Aorta (tissue), 5 donors: ENCODE results near the gene SBK3. TPM values are rescaled to one million over a fixed set of nuclear protein-coding genes. Genes with fewer than 3 reads are reported as not detected.
"Not testable (repeated sequence)": the region's sequence is repeated elsewhere in the genome, so short reads cannot be mapped to it uniquely, and the experiment has no call there.

Source experiments
- ATAC-seq: fragments of 200-7000 bp; cut with Tn5 transposase; one replicate; pipeline ENCODE4 v1.9.1; 2022; ENCODE audit warnings: moderate library complexity; ENCODE audit not compliant: low FRiP score
- DNase-seq, 2 donors: peaks; one replicate each; pipeline ENCODE4 v3.0.0-alpha.2; 2020
- H3K27ac ChIP-seq, 2 donors: one replicate each; pipeline ENCODE4 v1.5.1; 2013; ENCODE audit warnings: low read length in 2 of 2, mild to moderate bottlenecking in 2 of 2, moderate library complexity in 2 of 2, control low read depth in 1 of 2, inconsistent platforms in 1 of 2, low read depth in 1 of 2
- H3K27me3 ChIP-seq, 2 donors: one replicate each; pipeline ENCODE4 v1.6.1; 2013; ENCODE audit warnings: control low read depth in 1 of 2, low read length in 1 of 2, mild to moderate bottlenecking in 1 of 2, moderate library complexity in 1 of 2; ENCODE audit not compliant: insufficient read depth in 2 of 2, control insufficient read depth in 1 of 2
- H3K36me3 ChIP-seq, 2 donors: one replicate each; pipeline ENCODE4 v1.6.1; 2013; ENCODE audit warnings: control low read depth in 1 of 2, low read length in 1 of 2, mild to moderate bottlenecking in 1 of 2; ENCODE audit not compliant: insufficient read depth in 2 of 2, control insufficient read depth in 1 of 2
- H3K4me1 ChIP-seq, 2 donors: one replicate each; pipeline ENCODE4 v1.6.1; 2013; ENCODE audit warnings: low read length in 2 of 2, control low read depth in 1 of 2, mild to moderate bottlenecking in 1 of 2, moderate library complexity in 1 of 2; ENCODE audit not compliant: insufficient read depth in 2 of 2, control insufficient read depth in 1 of 2
- H3K4me3 ChIP-seq, 2 donors: one replicate each; pipeline ENCODE4 v1.5.1; 2013; ENCODE audit warnings: low read length in 2 of 2, control low read depth in 1 of 2, mild to moderate bottlenecking in 1 of 2
- H3K9me3 ChIP-seq: one replicate; pipeline ENCODE4 v1.6.1; 2013; ENCODE audit warnings: mild to moderate bottlenecking, low read length; ENCODE audit not compliant: control insufficient read depth
- WGBS, 2 donors: extraction: QIAGEN DNeasy Blood & Tissue Kit; methylation state at CpG; one replicate each; pipeline ENCODE4 v1.1.7; 2013; 5-methylcytosine and 5-hydroxymethylcytosine counted together
- intact Hi-C, 2 donors: fragments of 100-400 bp; cut with DNase I; formaldehyde crosslinking; loops; one replicate each; pipeline versions ENCODE4 v1.14.2 to v1.15.0; 2022
- polyA plus RNA-seq, 2 donors: library from polyadenylated mRNA; stranded (reverse); fragments of 200-250 nt; gene quantifications; one replicate each; pipeline ENCODE4 v1.2.3, GENCODE V29; 2013
- total RNA-seq, 2 donors: library from RNA; stranded (reverse); fragmentation: NEBNext Ultra II Directional; extraction: Animal tissue kit (Norgen Biotek cat#: 25700); gene quantifications; one replicate each; pipeline ENCODE4 v1.2.1, GENCODE V29; 2021
- donor health status: healthy with polysubstance abuse.
- donor health status: Bipolar disorder and iron deficiency.
- donor health status: DM: no; HTN: no; CAD: no.
- donor health status: DM: no; HTN: no; CAD: no.
- donor health status: DM: yes; HTN: yes; CAD: no.

SBK3 gene
- total and polyA plus RNA-seq, 4 donors: 0.48 TPM; not detected in 3

DNA sequence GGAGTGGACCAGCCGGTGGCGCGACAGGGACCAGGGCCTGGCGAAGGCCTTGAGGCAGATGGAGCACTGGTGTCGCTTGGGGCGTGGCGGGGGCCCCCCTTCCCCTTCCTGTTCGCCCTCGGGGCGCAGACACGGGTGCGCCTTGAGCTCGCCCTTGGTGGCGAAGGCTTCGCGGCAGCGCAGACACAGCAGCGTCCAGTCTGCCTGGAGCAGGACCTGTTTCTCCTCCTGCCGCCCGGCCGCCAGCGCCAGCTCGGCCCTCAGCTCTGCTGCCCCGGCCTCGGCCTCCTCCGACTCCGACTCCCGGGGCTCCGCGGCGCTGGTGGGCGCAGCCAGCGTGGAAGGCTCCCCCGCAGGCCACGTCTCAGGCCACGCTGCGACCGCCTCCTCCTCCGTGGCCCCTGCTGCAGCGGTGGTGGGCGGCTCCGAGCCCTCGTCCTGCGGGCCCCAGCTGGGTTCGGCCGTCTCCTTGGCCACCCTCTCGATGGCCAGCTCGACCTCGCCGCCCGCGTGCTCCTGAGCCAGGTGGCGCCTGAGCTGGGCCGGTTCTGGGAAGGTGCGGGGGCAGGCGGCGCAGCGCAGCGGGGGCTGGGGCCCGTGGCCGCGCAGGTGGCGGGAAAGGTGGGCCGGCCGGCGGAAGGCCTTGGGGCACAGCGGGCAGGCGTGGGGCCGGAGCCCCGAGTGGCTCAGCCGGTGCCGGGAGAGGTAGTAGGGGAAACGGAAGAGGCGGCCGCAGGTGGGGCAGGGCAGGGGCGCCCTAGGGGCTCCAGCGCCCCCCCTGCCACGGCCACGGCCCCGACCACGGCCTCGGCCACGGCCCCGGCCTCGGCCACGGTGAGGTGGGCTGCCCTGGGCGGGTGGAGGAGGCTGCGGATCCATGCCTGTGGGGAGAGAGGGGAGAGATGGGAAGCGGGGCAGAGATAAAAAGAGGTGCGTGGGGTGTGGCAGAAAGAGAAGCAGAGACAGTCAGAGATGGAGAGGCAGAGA, 33.7 kb upstream of the SBK3 start:
- DNase-seq (no peak), ATAC-seq (no peak)
- H3K27ac ChIP-seq: no peak overlapping the region
- peaks cover 0 to 2% of the 10 kb centered on the region in 2 donors for H3K36me3 ChIP-seq
- H3K27me3 ChIP-seq: no peaks in the 10 kb centered on the region
- intact Hi-C loops: no loop called here
- no peaks in the 10 kb centered on the region for H3K9me3 ChIP-seq
- no peak overlapping the region for H3K4me3 ChIP-seq
- 95 to 97% methylated on average over 75 to 90 of the region's 90 CpGs for WGBS, 2 donors
- H3K4me1 ChIP-seq: no peaks in the 10 kb centered on the region

DNA sequence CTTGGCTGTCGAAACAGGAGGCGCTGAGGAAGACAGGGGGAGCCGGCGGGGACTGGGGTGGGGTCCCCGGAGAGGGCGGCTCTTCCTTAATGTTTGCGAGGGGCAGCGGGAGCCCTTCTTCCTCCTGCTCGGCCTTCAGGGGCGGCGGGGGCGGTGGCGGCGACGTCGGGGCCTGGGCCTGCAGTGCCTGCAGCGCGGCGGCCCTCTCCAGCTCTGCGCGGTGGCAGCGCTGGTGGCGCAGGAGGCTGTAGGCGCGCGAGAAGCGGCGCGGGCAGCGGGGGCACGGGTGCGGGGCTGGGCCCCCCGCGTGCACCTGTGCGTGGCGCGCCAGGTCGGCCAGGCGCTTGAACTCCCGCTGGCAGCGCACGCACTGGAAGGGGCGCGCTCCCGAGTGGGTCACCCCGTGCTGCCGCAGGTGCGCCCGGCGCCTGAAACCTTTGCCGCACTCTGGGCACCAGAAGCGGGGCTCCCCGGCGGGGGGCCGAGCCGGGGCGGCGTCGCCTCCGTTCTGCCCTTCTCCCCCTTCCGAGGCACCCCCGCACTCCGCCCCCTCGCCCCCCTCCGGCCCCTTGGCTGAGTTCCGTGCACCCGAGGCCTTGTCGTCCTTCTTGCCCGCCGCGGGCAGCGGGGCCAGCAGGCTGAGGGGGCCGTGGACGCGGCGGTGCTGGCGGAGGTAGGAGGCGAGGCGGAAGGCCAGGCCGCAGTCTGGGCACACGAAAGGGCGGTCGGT, 32.9 kb upstream of the SBK3 start:
- intact Hi-C loops: no loop called here
- DNase-seq (no peak), ATAC-seq (no peak)
- H3K27ac ChIP-seq: no peak overlapping the region
- H3K9me3 ChIP-seq: no peaks in the 10 kb centered on the region
- peaks cover 0 to 2% of the 10 kb centered on the region in 2 donors for H3K36me3 ChIP-seq
- H3K27me3 ChIP-seq: no peaks in the 10 kb centered on the region
- no peak overlapping the region for H3K4me3 ChIP-seq
- no peaks in the 10 kb centered on the region for H3K4me1 ChIP-seq
- 96% methylated on average over 69 to 83 of the region's 83 CpGs for WGBS, 2 donors

DNA sequence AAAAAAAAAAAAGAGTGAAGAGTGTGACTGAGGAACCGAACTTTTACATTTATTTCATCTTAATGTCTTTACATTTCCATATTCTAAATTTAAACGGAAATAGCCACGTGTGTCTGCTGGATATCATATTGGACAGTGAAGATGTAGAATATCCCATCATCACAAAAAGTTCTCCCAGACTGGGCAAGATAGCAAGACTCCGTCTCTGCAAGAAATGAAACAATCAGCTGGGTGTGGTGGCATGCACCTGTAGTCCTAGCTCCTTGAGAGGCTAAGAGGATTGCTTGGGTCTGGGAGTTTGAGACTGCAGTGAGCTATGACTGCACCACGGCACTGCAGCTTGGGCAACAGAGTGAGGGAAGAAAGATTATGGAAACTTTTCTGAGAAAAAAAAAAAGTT, 31.4 kb upstream of the SBK3 start:
- intact Hi-C loops: no loop called here
- no peaks in the 10 kb centered on the region for H3K9me3 ChIP-seq
- H3K4me3 ChIP-seq: no peak overlapping the region
- no peaks in the 10 kb centered on the region for H3K27me3 ChIP-seq
- DNase-seq (no peak), ATAC-seq (no peak)
- 87 to 91% methylated on average over 5 of the region's 5 CpGs for WGBS, 2 donors
- H3K27ac ChIP-seq: no peak overlapping the region
- H3K4me1 ChIP-seq: no peaks in the 10 kb centered on the region
- peaks cover 0 to 2% of the 10 kb centered on the region in 2 donors for H3K36me3 ChIP-seq

DNA sequence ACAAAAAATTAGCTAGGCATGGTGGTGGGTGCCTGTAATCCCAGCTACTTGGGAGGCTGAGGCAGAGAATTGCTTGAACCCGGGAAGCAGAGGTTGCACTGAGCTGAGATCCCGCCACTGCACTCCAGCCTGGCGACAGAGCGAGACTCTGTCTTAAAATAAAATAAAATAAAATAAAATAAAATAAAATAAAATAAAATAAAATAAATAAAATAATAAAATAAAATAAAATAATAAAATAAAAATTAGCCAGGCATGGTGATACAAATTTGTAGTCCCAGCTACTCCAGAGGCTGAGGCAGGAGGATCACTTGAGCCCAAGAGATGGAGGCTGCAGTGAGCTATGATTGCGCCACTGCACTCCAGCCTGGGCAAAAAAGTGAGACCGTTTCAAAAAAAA, 28.6 kb upstream of the SBK3 start:
- H3K36me3 ChIP-seq, H3K27me3 ChIP-seq, H3K27ac ChIP-seq, intact Hi-C loops, H3K9me3 ChIP-seq, ATAC-seq, H3K4me1 ChIP-seq, H3K4me3 ChIP-seq, DNase-seq: not testable (repeated sequence)
- 88 to 90% methylated on average over 6 of the region's 6 CpGs for WGBS, 2 donors

DNA sequence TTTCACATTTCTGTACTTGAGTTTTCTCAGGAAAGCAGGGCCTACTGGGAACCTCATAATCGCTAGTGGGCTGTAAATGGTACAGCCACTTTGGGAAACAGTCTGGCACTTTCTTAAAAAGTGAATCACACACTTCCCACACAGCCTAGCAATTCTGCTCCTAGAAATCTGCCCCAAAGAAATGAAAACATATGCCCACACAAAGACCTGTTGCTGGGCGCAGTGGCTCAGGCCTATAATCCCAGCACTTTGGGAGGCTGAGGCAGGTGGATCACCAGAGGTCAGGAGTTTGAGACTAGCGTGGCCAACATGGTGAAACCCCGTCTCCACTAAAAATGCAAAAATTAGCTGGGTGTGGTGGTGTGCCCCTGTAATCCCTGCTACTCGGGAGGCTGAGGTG, 24.1 kb upstream of the SBK3 start:
- H3K36me3 ChIP-seq, H3K27ac ChIP-seq, DNase-seq, H3K9me3 ChIP-seq, H3K27me3 ChIP-seq, H3K4me3 ChIP-seq, ATAC-seq, intact Hi-C loops, H3K4me1 ChIP-seq: not testable (repeated sequence)
- 89 to 92% methylated on average over 5 of the region's 5 CpGs for WGBS, 2 donors

DNA sequence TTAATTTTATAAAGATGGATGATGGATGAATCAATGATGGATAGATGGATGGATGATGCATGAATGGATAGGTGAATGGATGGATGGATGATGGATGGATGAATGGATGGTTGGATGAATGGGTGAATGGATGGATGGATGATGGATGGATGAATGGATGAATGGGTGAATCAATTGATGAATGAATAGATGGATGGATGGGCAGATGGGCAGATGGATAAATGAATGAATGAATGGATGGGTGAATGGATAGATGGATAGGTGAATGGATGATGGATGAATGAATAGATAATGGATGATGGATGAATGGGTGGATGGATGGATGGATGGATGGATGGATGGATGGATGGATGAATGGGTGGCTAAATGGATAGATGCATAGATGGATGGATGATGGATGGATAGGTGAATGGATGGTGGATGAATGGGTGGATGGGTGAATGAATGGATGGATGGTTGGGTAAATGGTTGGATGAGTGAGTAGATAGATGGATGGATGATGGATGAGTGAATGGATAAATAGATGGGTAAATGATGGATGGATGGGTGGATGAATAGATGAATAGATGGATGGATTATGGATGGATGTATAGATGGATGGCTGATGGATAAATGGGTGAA, 22.5 kb upstream of the SBK3 start:
- H3K27ac ChIP-seq: no peak overlapping the region
- ATAC-seq: no peak

DNA sequence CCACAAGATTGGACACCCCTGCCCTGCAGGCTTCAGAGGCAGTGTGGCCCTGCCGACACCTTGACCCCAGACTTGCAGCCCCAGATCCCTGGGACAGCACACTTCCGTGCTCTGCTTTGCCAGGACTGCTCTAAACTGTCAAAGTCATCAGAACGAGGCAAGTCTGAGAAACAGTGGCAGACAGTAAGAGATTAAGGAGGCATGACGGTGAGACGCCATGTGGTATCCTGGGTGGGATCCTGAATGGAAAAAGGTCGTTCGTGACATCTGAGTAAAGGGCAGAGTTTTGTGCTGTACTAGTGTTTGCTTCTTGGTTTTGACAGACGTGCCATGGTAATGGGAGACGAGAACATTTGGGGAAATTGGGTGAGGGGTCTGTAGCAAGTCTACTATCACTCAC, 21.5 kb upstream of the SBK3 start:
- 29 to 37% methylated on average over 9 of the region's 9 CpGs for WGBS, 2 donors
- DNase-seq (no peak), ATAC-seq (no peak)
- Histone ChIP-seq H3K4me3 (no peak overlapping the region), H3K9me3 (no peaks in the 10 kb centered on the region), H3K4me1 (no peaks in the 10 kb centered on the region), H3K36me3 (no peaks in the 10 kb centered on the region), H3K27me3 (no peaks in the 10 kb centered on the region), H3K27ac (no peak overlapping the region)
- intact Hi-C loops: no loop called here

More for the DNA sequence above, 22.5 kb upstream of the SBK3 start:
- Histone ChIP-seq H3K4me1 (no peaks in the 10 kb centered on the region), H3K4me3 (no peak overlapping the region), H3K9me3 (no peaks in the 10 kb centered on the region), H3K27me3 (no peaks in the 10 kb centered on the region), H3K36me3 (no peaks in the 10 kb centered on the region)
- intact Hi-C loops: no loop called here
- DNase-seq: no peak

DNA sequence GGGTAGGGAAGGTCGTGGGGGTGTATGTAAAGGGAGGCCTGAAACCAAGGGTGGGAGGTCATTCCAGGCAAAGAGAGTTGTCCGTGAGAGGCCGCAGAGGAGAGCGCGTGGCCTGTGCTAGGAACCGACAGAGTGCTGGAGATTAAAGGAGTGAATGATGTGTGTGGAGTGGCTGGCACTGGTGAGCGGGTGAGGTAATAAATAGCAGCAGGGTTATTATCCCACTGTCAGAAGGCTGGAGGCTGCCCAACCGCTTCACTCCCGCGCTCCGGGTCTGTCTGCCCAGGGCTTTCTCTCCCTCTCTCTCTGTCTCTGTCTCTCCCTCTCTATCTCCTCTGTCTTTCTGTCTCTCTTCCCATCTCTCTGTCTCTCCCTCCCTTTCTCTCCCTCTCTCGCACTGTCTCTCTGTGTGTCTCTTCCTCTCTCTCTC, 17.9 kb upstream of the SBK3 start:
- H3K27me3 ChIP-seq: no peaks in the 10 kb centered on the region
- H3K4me1 ChIP-seq: no peaks in the 10 kb centered on the region
- intact Hi-C loops: no loop called here
- no peaks in the 10 kb centered on the region for H3K36me3 ChIP-seq
- H3K4me3 ChIP-seq: no peak overlapping the region
- ATAC-seq (no peak), DNase-seq (no peak)
- H3K9me3 ChIP-seq: peaks cover 2% of the 10 kb centered on the region
- no peak overlapping the region for H3K27ac ChIP-seq
- 10 to 12% methylated on average over 12 of the region's 12 CpGs for WGBS, 2 donors
